GM21717 (cell line): Measurements from ENCODE around the gene PTPRD.

ENCODE experiments used
- ATAC-seq: cut with Tn5 transposase; IDR thresholded peaks from one replicate; pipeline ENCODE4 v1.9.1; 2021; ENCODE audit warnings: mild to moderate bottlenecking, moderate library complexity; ENCODE audit not compliant: unreplicated experiment

The PTPRD gene

GRCh38 chr9:8680157-8680556 lies 1932.6 kb downstream of the PTPRD start:
- ATAC-seq, result no peak

GRCh38 chr9:8679371-8679822 lies 1933.4 kb downstream of the PTPRD start:
- no peak for ATAC-seq

- ATAC-seq, result no peak
Observed at GRCh38 chr9:8677741-8678140, 1935.1 kb downstream of the PTPRD start.

DNA sequence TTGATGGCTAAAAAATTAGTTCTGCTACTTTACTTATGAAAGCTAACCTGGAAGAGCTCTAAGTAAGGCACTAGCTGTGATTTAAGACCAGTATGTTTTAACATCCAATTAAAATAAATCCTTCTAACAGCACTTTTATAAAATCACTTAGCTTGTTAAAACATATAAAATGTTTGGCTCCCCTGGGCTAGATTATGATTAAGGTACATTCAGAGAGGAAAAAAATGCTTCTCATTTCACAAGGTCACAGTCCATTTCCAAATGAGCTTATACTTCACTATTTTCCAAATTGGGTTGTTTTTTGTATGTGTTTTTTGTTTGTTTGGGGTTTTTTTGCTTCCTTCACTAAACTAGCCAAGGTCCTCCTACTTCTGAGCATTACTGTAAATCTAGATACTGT lies 1938.3 kb downstream of the PTPRD start:
- no peak for ATAC-seq

DNA sequence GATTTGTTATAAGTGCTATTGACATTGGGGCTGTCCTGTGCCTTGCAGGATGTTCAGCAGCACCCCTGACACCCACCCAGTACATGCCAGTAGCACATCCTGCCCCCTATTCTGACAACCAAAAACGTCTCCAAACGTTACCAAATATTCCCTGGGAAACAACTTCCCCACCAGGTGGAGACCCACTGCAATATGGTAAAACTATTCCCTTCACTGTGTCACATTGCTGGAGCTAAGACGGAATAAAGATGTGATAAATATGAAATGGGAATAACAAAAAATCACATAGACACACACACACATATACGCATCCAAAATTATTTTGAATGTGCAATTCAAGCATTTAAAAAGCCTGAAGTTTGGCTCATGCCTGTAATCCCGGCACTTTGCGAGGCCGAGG lies 1939.0 kb downstream of the PTPRD start:
- ATAC-seq, result no peak

- no peak for ATAC-seq
Observed at GRCh38 chr9:8670751-8671150, 1942.1 kb downstream of the PTPRD start.

DNA sequence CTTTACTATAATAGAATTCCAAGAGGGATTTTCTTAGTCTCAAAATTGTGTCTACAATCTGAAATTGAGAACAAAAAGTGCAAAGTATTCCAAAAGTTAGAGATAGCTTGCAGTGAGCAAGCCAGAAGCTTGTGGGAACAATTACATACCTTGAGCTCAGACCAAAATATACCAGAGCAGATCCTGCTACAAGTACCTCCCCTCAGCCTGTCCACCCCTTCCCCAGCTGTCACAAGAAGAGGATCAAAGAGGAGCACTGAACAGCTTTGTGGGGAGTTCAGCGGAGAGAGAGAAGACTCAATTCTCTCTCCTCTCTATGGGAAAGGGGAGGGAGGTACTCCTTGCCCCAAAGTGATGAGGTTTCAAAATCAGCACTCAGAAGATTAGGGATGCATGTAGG lies 1944.1 kb downstream of the PTPRD start:
- no peak for ATAC-seq

- no peak for ATAC-seq
Observed at GRCh38 chr9:8668231-8668630, 1944.6 kb downstream of the PTPRD start.

- no peak for ATAC-seq
Observed at GRCh38 chr9:8666060-8666459, 1946.7 kb downstream of the PTPRD start.

DNA sequence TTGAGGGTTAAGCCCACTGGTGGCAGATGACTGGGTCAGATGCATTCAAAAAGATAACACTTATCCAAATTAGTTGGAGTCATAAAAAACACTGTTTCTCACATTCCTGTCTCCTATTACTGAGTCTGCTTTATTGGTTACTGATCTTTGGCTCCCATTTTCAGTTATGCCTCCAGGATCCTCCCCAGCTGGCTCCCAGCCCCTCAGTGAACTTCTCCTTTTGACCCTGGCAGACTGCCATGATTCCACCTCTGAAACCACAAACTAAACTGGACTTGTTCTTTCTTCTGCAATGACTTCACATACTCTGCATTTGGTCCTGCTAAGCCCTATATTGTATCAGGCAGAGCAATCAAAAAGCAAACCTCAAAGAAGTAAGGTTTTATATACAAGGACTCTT lies 1952.4 kb downstream of the PTPRD start:
- no peak for ATAC-seq

- no peak for ATAC-seq
Observed at GRCh38 chr9:8659108-8659507, 1953.7 kb downstream of the PTPRD start.

DNA sequence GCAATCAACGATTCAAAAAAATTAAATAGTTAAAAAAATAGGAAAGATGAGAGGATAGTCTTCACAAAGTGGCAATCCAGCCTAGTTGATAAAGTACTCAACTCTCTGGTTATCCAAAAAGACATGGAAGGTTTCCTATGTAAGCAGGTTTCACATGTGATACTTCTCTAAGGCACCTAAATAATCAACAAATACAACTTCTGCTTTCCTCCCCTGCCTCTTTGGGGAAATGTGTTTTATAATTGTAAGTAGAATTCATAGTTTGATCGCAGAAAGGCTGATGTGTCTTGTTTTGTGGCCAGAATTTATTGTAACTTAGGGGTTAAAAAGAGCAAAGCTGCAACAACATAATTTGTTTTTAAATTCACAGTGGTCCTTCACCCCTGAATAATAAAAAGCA lies 1957.7 kb downstream of the PTPRD start:
- no peak for ATAC-seq

DNA sequence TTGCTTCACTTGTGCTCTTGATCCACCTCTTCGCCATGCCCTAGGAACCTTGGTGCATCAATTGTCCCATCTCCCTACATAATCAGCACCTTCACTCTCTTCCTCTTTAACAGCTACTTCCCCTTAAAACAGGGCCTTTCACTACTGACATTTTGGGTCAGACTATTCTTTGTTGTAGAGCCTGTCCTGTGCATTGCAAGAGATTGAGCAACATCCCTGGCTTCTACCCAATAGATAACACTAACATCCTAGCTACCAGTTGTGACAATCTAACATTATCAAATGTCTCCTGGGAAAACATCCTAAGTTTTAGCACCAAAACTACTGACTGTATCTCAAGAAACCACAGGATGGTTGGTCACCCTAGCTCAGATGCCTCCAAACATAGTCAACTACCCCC lies 1958.9 kb downstream of the PTPRD start:
- ATAC-seq, result no peak

DNA sequence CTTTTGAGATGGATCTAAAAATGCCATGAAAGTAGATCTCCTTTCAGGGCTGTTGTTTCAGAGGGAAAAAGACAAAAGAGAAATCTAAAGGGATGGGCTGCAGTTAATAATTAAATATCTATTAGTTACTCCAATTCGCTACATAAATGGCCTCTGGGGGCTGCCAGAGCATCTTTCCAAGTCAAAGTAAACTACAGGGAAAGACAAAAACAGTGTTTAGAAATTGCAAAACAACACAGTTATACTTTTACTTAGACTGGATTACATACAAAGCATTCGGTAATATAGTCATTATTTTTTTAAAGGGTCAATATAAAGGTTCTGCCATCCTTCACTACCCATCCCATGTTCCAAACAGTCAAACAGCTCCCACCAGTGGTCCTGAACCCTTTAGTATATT lies 1959.7 kb downstream of the PTPRD start:
- ATAC-seq, result no peak

DNA sequence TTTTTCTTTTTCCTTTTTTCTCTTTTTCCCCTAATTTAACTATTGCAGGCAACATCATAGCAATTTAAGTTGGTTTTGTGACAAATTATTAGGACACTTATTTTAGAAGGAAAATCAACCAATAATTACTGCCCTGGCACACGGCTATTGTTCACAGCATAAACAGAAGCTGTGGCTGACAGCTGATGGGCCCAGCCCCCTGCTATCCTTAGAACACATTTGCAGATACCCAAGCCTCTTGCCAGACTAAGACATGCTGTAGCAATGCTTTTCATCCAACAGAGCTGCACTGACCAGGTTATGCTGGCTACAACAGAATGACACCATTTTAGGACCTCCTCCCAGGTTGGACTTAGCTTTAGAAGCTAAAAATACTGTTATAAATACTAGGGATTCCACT lies 1960.5 kb downstream of the PTPRD start:
- ATAC-seq, result no peak

- no peak for ATAC-seq
Observed at GRCh38 chr9:8651846-8652215, 1961.0 kb downstream of the PTPRD start.

DNA sequence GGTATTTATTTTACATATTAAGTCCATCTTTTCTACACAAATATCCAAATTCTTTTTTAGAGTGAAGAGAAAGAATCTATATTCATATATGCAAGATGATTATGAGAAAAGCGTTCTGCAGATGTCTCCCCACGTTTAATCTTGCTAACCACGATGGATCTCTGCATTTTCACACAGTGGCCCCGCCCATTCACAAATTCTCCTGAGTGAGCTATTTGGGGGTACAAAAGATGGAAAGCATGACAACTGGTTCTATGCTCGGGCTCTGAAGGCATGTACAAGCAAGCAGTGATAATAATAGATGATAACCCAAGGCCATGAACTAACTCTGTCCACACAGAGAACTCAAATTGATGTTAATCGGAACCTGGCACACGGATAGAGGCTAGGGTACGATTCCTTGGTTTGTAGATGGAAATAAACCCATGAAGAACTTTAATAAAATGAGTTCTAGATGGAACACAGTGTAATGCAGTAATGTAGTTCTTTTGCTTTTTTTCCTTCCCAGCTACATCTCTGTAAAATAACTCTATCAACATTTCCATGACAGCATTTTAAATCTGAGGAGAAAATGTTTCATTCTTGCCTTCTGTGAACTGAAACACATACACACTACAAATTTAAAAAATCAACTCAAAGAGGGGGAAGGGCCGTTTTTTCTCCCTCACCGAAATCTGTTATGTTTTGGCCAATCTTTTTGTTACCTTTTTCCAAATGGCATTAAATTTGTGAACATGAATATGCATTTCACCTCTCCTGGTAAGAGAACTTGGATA lies 1961.5 kb downstream of the PTPRD start:
- ATAC-seq, result no peak

GRCh38 chr9:8649807-8650206 lies 1963.0 kb downstream of the PTPRD start:
- ATAC-seq, result no peak

- peak; percentile 50 for ATAC-seq
Observed at GRCh38 chr9:8649160-8649559, 1963.6 kb downstream of the PTPRD start.

DNA sequence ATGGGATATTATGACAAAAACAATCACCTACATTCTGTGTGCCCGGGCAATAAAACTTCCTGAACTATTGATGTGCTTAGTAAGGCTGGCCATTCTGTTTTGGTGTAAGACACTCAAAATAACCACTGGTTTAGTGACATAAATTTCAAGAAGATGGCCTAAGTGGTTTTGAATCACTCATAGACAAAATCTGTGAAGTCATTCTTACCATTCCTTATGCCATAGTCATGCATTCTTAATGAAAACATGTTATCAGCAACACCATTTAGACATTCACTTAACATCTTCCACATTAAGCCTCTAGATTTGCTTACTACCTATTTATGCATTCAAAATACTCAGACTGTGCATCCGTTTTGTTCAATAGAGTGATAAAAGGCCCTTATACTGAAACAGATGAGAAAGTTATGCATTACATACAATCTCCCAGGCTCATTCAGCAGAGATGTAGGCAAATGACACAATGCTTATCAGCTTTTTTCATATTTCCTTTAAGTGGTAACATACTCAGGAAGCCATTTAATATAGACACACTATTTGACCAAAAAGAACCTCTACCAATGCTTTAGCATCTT lies 1964.4 kb downstream of the PTPRD start:
- no peak for ATAC-seq

GRCh38 chr9:8647824-8648223 lies 1965.0 kb downstream of the PTPRD start:
- no peak for ATAC-seq

GRCh38 chr9:8644571-8644970 lies 1968.2 kb downstream of the PTPRD start:
- no peak for ATAC-seq

GRCh38 chr9:8643896-8644295 lies 1968.9 kb downstream of the PTPRD start:
- no peak for ATAC-seq
